ENCODE measurements around the gene BOLA2B. TPM values are rescaled to one million over a fixed set of nuclear protein-coding genes. Genes with fewer than 3 reads are reported as not detected.

BOLA2B gene
- total and polyA plus RNA-seq, 9 of the 15 experiments (the other 6 are each of a cell fraction or from before 2014, with no cell fraction given), result 43.9 to 613 (median 181) TPM

DNA sequence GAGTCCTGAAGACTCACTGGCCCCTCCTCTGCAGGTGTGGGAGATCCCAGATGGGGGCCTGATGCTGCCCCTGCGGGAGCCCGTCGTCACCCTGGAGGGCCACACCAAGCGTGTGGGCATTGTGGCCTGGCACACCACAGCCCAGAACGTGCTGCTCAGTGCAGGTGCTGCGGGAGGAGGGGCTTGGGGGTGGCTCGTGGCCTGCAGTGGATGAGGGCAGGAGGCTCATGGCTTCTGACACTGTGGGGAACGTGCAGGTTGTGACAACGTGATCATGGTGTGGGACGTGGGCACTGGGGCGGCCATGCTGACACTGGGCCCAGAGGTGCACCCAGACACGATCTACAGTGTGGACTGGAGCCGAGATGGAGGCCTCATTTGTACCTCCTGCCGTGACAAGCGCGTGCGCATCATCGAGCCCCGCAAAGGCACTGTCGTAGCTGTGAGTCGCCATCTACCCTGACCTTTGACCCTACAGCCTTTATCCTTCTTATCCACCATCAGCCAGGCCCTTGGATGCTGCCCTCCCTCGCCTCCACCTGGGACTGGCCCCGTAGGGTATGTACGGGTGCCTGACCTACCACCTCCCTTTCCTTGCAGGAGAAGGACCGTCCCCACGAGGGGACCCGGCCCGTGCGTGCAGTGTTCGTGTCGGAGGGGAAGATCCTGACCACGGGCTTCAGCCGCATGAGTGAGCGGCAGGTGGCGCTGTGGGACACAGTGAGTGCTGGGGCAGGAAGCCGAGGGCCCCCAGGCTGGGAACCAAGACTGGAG is 6.5 kb downstream of the BOLA2B start (continued):
- TF ChIP-seq, protein P1, sequence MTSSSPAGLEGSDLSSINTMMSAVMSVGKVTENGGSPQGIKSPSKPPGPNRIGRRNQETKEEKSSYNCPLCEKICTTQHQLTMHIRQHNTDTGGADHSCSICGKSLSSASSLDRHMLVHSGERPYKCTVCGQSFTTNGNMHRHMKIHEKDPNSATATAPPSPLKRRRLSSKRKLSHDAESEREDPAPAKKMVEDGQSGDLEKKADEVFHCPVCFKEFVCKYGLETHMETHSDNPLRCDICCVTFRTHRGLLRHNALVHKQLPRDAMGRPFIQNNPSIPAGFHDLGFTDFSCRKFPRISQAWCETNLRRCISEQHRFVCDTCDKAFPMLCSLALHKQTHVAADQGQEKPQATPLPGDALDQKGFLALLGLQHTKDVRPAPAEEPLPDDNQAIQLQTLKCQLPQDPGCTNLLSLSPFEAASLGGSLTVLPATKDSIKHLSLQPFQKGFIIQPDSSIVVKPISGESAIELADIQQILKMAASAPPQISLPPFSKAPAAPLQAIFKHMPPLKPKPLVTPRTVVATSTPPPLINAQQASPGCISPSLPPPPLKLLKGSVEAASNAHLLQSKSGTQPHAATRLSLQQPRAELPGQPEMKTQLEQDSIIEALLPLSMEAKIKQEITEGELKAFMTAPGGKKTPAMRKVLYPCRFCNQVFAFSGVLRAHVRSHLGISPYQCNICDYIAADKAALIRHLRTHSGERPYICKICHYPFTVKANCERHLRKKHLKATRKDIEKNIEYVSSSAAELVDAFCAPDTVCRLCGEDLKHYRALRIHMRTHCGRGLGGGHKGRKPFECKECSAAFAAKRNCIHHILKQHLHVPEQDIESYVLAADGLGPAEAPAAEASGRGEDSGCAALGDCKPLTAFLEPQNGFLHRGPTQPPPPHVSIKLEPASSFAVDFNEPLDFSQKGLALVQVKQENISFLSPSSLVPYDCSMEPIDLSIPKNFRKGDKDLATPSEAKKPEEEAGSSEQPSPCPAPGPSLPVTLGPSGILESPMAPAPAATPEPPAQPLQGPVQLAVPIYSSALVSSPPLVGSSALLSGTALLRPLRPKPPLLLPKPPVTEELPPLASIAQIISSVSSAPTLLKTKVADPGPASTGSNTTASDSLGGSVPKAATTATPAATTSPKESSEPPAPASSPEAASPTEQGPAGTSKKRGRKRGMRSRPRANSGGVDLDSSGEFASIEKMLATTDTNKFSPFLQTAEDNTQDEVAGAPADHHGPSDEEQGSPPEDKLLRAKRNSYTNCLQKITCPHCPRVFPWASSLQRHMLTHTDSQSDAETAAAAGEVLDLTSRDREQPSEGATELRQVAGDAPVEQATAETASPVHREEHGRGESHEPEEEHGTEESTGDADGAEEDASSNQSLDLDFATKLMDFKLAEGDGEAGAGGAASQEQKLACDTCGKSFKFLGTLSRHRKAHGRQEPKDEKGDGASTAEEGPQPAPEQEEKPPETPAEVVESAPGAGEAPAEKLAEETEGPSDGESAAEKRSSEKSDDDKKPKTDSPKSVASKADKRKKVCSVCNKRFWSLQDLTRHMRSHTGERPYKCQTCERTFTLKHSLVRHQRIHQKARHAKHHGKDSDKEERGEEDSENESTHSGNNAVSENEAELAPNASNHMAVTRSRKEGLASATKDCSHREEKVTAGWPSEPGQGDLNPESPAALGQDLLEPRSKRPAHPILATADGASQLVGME (CRISPR knock-in tag; IDR thresholded peaks at IDR 0.05), result peak; percentile 82; the same call in 1 of the 2 replicates
- no peak for TF ChIP-seq GTF2E2 (tag; IDR thresholded peaks at IDR 0.05)
- peak; percentile 70; the same call in 1 of the 2 replicates for TF ChIP-seq STAG1 (CRISPR knock-in tag; IDR thresholded peaks at IDR 0.05; ENCODE audit: borderline replicate concordance)
- TF ChIP-seq, protein P2, sequence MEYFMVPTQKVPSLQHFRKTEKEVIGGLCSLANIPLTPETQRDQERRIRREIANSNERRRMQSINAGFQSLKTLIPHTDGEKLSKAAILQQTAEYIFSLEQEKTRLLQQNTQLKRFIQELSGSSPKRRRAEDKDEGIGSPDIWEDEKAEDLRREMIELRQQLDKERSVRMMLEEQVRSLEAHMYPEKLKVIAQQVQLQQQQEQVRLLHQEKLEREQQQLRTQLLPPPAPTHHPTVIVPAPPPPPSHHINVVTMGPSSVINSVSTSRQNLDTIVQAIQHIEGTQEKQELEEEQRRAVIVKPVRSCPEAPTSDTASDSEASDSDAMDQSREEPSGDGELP (CRISPR knock-in tag; IDR thresholded peaks at IDR 0.05; ENCODE audit: borderline replicate concordance), result peak; percentile 83
- TF ChIP-seq ID3 (CRISPR knock-in tag; IDR thresholded peaks at IDR 0.05), result no peak
- TF ChIP-seq ID3 (tag; IDR thresholded peaks at IDR 0.05), result peak; percentile 68; the same call in 1 of the 2 replicates
- TF ChIP-seq GATAD2A (IDR thresholded peaks at IDR 0.05), result no peak
- TF ChIP-seq GATA2 (CRISPR knock-in tag; IDR thresholded peaks at IDR 0.05), result peak; percentile 74
- no peak for TF ChIP-seq E4F1 (CRISPR knock-in tag; IDR thresholded peaks at IDR 0.05; ENCODE audit: borderline replicate concordance)
- peak; percentile 75 for TF ChIP-seq ARID1B (IDR thresholded peaks at IDR 0.05)
- TF ChIP-seq SMAD3 (CRISPR knock-in tag; conservative IDR thresholded peaks at IDR 0.05), result 0 out of 2 replicates have a peak, but pooled peaks have one; percentile 74
- TF ChIP-seq SMC3 (conservative IDR thresholded peaks at IDR 0.05; ENCODE audit: insufficient read depth, low read depth, low read length), result peak; percentile 56; the same call in 1 of the 2 replicates
